NCI-H2171 treated with DMSO at 0.1 percent for 48 hours (cell line): ENCODE measurements around the gene ADCY9.
"Not testable (repeated sequence)": the region's sequence is repeated elsewhere in the genome, so short reads cannot be mapped to it uniquely, and the experiment has no call there.

ENCODE experiments used
- DNase-seq: peaks from one replicate; lab custom pipeline; 2025; lab: John Stamatoyannopoulos, UW

The ADCY9 gene

GRCh38 chr16:4067262-4068001, 48.8 kb downstream of the ADCY9 start:
- DNase-seq = no peak

DNA sequence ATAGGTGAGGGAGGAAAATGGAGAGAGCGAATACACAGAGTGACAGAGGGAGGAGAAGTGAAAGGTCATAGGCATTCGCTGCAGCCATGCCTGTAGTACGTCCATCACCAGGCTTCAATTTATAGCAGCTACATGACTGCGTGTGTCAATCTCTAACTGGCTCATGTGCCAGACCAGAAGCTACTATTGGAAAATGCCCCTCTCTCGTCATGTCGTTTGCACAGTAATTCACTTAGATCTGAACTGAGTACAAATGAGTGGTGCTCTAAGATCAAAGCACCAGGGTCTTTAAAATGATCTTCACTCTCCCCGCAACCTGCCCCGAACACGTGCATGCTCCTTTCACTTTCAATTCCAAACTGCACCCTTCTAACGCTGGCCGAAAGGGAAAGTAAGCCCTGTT, 51.3 kb downstream of the ADCY9 start:
- DNase-seq = no peak

DNA sequence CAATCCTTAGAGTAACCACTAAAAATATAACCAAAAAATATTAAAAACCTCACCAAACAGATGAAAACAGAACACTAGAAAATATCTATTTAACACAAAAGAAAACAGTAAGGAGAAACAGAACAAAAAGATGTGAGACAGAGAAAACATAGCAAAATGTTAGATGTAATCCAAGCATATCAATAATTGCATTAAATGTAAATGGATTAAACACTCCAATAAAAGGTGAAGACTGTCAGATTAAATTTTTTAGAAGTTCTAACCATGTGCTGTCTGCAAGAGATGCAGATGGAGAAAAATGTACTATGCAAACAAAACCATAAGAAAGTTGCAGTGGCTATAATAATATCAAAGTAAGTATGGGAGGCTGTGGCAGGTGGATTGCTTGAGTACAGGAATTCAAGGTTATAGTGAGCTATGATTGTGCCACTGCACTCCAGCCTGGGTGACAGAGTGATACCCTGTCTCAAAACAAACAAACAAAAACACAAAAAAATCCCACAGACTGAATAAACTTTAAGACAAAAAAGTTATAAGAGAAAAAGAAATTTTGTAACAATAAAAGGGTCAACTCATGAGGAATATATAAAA, 53.9 kb downstream of the ADCY9 start:
- DNase-seq = no peak

- DNase-seq = no peak
Observed at GRCh38 chr16:4060823-4061222, 55.4 kb downstream of the ADCY9 start.

- no peak for DNase-seq
Observed at GRCh38 chr16:4060009-4060408, 56.2 kb downstream of the ADCY9 start.

GRCh38 chr16:4058386-4058785, 57.9 kb downstream of the ADCY9 start:
- peak; percentile 73 for DNase-seq

DNA sequence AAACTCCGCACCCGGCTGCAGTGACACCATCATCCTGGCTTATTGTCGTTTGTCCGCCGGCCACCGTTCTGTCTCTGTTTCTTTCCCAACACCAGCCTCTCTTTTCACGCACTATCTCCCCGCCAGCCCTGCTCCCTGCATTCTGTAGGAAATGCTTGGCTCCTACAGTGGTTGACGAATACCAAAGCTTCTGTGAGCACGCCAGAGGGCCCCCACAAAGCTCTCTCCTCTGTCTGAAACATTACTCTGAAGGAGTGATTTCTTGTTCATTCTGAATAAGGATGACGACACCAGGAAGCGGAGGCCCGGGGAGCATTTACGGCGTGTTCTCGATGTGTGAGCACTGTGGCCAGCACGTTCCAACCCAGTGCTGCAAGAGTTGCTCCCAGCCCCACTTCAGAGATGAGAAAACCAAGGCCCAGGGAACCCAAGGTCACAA, 58.8 kb downstream of the ADCY9 start:
- DNase-seq = no peak

- DNase-seq = no peak
Observed at GRCh38 chr16:4056161-4057105, 59.8 kb downstream of the ADCY9 start.

DNA sequence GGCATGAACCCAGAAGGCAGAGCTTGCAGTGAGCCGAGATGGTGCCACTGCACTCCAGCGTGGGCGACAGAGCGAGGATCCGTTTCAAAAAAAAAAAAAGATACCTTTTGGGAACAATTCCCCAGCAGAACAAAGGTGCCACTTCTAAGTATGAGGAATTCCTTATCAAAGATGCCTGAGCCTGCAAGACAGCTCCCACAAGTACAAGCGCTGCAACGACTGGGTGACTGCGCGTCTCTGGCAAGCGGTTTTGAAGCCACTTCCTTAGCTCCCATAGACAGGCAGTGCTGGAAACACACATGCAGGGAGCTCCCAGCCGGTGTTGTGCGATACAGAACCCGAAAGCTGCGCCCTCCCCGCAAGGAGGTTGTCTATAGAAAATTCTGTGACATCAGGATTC, 60.5 kb downstream of the ADCY9 start:
- no peak for DNase-seq

GRCh38 chr16:4053301-4053845, 62.9 kb downstream of the ADCY9 start:
- DNase-seq = peak; percentile 88

DNA sequence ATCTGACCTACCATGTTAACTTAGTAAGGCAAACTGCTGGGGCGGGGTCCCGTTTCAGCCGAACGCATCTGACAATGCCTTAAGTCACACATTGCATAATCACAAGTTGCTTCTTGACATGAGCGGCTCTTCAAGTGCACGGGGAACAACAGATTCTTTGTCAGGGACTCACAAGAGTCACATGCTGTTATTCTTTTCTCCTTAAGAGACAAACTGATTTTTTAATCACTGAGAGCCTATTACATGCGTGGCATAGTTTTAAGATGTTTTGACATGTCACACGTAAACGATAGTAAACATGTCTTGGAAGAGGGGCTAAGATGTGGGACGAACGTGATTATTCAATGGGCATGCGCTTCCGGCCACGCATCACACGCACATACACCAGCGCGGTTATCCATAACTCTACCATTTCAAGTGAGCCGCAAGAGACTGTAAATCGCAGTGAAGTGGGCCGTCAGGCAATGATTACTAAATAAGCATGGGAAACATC, 63.4 kb downstream of the ADCY9 start:
- DNase-seq = peak; percentile 55

DNA sequence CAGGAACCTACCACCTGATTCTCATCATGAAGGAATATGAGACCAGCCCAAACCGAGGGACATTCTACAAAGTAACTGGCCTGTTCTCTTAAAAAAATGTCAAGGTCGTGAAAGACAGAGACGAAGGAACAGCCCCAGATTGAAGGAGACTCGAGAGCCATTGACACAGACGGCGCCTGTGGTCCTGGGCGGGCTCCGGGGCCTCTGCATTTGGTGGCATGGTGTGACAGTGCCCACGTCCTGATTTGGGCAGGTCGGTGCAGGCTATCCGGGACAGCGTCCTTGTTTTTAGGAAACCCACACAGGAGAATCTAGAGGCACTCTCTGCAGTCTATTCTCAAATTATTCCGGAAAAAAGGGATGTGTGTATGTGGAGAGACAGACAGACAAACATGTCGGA, 64.1 kb downstream of the ADCY9 start:
- no peak for DNase-seq

DNA sequence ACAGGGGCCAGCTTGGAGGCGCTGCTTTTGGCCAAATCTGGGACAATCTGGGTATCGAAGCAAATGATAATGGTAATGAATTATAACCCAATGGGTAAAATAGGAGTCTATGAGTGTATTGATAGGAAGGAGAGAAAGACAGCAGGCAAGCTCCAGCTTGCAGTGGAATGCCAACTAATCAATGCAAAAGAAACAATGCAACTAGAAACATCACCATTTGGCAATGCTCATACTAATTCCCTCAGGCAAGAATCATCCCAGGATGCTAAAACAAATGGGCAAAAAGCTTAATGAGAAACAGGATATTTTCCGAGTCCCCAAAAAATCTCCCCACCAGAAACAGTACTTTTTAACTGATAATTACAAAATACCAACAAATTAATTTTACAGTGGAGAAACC, 64.7 kb downstream of the ADCY9 start:
- DNase-seq = no peak

DNA sequence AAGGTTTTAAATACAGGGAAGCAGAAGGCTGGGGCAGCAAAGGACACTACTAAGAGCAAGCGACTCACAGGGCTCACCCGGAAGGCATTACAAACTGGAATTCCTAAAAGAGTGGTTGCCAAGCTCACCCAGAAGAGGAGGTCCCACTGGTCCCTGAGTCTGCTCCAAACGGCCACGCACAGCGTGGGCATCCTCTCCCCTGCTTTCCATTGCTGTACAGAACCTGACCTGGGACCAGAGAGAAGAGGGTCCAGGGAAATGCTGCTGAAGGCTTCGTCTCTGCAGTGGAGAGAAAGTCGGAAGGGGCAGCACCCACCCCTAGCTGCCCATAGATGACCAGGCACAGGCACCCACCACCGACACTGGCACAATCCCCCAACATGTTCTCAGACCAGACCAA, 67.2 kb downstream of the ADCY9 start:
- no peak for DNase-seq

DNA sequence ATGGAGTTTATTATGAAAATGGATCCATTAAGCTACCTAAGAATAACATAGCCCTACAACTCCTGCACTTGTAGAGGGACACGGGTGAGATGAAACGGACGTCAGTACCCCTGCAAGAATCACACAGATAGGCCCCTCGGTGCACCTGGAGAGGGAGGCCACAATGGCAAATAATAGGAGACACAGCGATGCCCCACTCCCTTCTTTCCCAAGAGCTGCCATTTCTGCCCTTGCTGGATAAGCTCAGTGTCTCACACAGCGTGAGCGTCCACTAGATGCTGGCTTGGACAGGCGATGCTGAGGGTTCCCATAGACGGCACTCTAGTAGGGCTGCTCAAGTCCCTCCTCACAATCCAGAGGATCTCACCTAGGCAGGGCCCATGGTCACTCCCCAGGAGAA, 67.8 kb downstream of the ADCY9 start:
- no peak for DNase-seq

DNA sequence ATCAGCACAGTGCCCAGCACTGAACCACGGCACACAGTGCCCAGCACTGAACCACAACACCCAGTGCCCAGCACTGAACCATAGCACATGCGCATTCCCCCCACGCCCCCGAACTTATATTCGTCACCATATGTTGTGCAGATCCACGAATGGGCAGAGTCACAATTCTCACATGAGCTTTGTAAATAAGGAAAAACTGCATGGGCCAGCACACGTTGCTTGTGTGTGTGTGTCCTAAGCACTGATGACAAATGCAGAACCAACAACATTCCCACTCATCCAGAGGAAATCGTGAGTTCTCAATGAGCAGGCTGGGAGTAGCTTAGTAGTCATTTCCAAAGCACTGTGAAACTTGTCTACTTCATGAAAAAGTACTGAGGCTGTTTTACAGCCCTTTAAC, 70.0 kb downstream of the ADCY9 start:
- DNase-seq = no peak

- not testable (repeated sequence) for DNase-seq
Observed at GRCh38 chr16:4045561-4045960, 70.7 kb downstream of the ADCY9 start.

DNA sequence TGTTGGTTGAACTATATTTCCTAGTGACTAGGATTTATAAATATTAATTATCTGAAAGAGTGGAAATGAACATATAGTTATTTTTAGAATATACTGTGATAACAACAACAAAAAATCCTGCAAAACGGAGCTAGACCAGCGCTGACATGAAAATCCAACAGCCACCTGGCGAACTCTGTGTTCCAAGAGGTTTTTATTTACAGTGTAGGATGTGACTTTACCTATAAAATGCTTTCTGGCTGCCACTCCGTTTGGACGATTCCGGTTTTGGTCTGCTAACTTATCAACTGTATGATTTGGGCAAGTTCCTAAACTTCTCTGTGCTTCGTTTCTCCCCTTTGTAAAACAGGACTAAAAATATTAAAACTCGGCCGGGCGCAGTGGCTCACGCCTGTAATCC, 73.7 kb downstream of the ADCY9 start:
- no peak for DNase-seq

DNA sequence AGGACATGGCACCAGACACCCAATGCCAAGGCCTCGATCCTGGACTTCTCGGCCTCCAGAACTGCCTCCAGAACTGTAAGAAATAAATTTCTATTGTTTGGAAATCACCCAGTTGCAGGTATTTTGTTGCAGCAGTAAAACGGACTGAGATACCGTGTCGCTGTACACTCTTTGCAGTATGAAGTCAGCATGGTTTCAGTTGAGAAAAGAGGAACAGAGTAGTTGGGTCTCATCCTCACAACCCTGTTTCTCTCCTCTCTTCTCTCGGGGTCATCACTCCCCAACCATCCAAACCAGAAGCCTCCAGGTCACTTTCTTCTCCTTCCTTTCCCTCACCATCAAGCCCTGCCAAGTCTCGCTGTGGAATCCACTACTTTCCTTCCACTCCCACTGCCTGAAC, 77.8 kb downstream of the ADCY9 start:
- no peak for DNase-seq

DNA sequence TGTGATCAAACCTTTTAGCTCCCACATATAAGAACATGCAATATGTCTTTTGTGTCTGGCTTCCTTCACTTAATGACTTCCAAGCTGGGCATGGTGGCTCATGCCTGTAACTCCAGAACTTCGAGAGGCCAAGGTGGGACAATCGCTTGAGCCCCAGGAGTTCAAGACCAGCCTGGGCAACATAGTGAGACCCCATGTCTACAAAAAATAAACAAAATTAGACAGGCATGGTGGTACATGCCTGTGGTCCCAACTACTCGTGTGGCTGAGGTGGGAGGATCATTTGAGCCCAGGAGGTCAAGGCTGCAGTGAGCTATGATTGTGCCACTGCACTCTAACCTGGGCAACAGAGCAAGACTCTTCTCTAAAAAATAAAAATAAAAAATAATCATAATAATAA, 79.3 kb downstream of the ADCY9 start:
- not testable (repeated sequence) for DNase-seq

GRCh38 chr16:4034963-4035362, 81.3 kb downstream of the ADCY9 start:
- no peak for DNase-seq

DNA sequence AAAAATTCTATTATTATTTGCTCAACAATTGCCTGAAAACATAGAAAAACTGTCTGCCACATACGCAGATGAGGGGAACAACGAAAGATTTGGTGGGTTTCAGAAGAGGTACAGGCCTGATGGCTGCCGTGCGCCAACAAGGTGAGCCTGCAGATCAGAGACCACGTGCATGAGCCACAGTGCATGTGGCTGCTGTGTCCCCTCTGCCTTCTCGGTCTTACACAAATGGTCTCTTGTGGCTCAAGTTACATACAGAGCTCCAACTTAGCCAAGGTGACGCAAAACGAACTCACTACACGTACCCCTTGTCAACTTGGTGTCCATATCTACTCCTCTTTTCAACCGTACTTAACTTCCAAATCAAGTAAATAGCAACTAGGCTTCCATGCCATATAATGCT, 82.3 kb downstream of the ADCY9 start:
- DNase-seq = no peak
